Urothelium cell line (cell line): ENCODE results near the gene ZNF689.
"Not testable (repeated sequence)": the region's sequence is repeated elsewhere in the genome, so short reads cannot be mapped to it uniquely, and the experiment has no call there.

Source experiments
- DNase-seq: peaks from one replicate; pipeline ENCODE4 v3.0.0; 2011; ENCODE audit warnings: low spot score, mixed read lengths
- FAIRE-seq: peaks from 2 replicates; lab custom pipeline; 2011; peaks lifted over from hg19 to GRCh38; lab: Jason Lieb, UNC

The ZNF689 gene

DNA sequence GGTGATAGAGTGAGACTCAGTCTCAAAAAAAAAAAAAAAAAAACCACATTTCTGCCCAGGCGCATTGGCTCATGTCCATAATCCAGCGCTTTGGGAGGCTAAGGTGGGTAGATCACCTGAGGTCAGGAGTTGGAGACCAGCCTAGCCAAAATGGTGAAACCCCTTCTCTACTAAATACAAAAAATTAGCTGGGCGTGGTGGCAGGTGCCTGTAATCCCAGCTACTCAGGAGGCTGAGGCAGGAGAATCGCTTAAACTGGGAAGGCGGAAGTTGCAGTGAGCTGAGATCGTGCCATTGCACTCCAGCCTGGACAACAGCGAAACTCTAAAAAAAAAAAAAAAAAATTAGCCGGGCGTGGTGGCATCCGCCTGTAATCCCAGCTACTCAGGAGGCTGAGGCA, 26.9 kb upstream of the ZNF689 start:
- not testable (repeated sequence) for FAIRE-seq, DNase-seq

- FAIRE-seq (no peak), DNase-seq (no peak)
Observed at GRCh38 chr16:30636599-30636998, 26.4 kb upstream of the ZNF689 start.

- DNase-seq (no peak), FAIRE-seq (no peak)
Observed at GRCh38 chr16:30633526-30633925, 23.3 kb upstream of the ZNF689 start.

DNA sequence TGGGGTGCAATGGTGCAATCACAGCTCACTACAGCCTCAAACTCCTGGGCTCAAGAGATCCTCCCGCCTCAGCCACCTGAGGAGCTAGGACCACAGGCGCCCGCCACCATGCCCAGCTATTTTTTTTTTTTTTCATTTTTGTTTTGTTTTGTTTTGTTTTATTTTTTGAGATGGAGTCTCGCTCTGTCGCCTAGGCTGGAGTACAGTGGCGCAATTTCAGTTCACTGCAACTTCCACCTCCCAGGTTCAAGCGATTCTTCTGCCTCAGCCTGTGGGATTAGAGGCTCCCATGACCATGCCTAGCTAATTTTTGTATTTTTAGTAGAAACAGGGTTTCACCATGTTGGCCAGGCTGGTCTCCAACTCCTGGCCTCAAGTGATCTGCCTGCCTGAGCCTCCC, 22.3 kb upstream of the ZNF689 start:
- not testable (repeated sequence) for DNase-seq, FAIRE-seq

DNA sequence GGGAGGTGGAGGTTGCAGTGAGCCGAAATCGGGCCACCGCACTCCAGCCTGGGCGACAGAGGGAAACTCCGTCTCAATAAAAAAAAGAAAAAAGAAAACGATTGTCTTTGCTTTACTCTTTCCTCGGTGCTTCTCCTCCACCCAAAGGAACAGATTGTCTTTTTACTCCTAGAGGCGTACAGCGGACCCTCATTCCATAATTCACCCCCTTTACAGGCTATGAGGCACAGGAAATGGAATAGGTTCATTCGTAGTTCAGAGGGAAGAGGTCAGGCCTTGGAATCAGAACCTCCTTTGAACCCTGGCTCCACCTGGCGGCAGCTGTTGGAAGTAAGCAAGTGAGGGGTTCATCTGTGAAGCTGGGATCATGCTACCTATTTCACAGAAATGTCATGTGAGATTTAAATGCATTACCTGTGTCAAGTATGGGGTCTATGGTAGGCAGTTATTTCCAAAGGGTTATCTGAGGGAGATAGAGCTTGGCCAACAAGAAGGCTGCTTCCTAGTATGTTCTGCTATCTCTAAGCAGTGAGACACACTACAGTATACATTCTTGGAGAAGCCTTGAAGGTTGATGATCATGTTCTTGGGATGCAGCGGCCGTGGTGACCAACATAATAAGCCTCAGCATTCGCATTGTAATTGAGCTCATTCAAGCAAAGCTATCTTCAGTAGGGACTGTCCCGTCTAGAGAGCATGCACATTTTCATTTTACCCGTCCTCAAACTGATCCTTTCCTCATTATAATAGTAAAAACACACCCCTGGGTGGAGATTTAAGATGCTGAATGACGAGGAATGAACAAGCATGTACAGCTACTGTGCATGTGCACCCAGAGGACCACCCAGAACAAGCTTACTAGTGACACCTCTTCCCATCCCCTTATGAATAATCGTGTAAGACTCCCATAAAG, 18.7 kb upstream of the ZNF689 start:
- FAIRE-seq (no peak), DNase-seq (peak; percentile 69)

DNA sequence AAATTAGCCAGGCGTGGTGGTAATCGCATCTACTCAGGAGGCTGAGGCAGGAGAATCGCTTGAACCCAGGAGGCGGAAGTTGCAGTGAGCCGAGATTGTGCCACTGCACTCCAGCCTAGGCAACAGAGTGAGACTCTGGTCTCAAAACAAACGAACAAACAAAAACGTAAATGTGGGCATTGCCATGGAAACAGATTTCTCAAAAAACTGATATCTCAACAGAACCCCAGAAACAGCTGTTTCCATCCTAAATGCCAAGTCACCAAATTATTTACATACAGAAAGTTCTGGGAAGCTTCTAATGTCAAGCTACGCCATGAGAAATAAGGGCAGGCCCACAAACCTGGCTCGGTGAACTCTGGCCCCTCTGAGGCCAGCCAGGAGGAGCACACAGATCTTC, 16.0 kb upstream of the ZNF689 start:
- FAIRE-seq: no peak
- DNase-seq: no peak

DNA sequence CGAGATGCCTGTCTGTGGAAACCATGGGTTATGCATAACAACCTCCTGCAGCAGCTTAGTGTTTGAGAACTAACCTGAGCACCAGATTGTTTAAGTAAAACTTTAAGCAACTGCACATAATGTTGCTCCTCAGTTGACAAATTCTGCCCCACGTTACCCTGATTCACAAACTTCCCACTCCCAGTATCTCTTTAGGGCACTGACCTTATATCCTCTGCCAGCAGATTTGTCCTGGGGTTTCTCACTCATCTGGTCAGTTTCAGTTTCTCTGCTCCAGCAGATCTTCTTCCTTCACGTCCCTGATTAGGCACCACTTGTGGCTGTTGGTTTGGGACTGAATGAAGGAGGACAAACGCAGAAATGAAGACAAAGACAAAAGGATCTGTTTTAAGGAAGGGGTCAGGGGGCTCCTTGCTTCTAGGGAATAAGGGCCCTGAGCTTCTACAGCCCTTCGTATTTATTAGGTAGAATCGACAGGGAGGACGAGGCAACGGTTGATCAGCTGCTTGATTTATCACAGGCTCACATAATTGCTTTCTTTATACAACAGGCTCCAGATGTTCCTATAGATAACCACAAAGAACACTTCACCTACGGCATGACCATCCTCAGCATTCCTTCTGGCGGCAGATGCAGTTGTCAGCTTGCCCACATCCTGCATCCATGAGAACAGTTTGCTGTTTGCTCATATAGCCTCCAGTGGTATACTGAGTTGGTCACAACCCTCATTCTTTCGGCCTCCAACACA, 13.5 kb upstream of the ZNF689 start:
- no peak for FAIRE-seq

GRCh38 chr16:30622455-30623032, 12.4 kb upstream of the ZNF689 start:
- DNase-seq: no peak
- no peak for FAIRE-seq

More for the DNA sequence above, 13.5 kb upstream of the ZNF689 start:
- DNase-seq: no peak

DNA sequence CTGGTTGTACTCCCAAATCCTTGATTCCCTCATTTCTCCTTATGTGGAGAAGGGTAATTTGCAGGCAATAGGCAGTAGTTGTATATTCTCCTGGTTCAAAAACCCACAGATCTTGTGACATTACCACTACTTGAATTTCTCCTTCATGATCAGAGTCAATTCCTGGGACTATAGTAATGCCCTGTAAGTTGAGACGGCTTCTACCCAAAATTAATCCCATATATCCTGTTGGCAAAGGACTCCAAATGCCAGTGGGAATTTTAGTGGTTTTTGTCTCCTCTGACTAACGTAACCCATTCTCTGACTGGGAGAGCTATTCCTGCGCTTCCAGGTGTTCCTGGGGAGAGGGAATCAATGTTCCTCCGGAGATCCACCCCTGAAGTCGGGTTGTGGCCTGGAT, 11.6 kb upstream of the ZNF689 start:
- FAIRE-seq: no peak
- no peak for DNase-seq

GRCh38 chr16:30620169-30620568, 10.0 kb upstream of the ZNF689 start:
- no peak for DNase-seq

GRCh38 chr16:30619638-30620037, 9.4 kb upstream of the ZNF689 start:
- FAIRE-seq (no peak), DNase-seq (no peak)

More at GRCh38 chr16:30620169-30620568, 10.0 kb upstream of the ZNF689 start:
- no peak for FAIRE-seq

GRCh38 chr16:30619202-30619601, 9.0 kb upstream of the ZNF689 start:
- DNase-seq (no peak), FAIRE-seq (no peak)

DNA sequence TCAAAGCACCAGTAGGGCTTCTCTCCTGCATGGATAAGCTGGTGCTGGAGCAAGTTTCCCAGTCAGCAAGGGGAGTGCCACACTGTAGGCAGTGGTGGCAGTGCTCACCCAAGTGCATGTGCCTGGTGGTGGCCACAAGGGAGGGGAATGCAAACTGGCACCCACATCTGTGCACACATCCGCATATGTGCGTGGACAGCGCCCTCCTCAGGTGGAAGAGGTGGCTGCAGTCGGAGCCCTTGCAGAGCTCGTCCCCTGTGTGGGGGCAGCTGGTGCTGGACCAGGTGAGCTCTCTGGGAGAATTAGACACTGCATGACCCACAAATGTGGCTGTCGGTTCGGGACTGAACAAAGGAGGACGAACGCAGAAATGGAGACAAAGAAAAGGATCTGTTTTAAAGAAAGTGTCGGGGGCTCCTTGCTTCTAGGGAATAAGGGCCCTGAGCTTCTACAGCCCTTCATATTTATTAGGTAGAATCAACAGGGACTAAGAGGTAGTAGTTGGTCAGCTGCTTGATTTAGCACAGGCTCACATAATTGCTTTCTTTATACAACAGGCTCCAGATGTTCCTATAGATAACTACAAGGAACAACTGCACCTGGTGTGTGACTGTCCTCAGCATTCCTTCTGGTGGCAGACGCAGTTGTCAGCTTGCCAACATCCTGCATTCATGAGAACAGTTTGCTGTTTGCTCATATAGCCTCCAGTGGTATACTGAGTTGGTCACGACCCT, 5.3 kb upstream of the ZNF689 start:
- peak; percentile 28 for DNase-seq
- no peak for FAIRE-seq

DNA sequence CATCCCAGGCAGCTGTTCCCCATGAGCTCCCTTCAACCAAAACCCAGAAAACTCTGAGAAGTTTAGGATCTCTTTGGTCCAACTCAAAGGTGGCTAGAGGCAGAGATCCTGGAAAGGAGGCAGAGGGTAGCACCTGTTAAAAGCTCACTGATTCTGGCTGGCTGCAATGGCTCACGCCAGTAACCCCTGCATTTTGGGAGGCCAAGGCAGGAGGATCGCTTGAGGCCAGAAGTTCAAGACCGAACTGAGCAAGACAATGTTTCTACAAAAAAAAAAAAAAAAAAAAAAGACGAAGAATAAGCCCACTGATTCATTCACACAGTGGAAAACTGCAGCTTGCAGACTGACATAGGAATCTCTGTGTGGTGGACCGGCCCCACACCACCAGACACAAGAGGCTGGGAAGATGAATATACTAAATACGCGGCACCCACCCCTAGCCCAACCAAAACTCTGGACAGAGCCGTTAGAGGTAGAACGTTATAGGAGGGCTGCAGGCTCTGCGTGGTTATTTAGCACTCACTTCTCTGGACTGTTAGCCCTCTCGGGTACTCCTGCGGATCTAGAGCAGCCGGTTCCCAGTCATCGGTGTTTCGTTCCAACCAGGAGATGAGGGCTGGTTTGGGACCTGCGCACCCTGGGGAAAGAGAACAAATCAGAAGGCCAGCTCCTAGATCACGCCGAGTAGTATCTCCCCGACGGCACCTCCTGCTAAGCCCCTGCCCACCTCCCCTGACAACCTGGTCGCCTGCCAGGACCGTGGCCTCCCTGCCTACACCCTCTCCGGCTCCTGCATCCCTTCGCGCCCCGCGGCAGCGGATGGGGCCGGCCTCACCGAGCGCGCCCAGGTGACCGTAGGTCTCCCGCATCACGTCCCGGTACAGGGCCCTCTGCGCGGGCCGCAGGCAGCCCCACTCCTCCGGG, 925 bp downstream of the ZNF689 start:
- no peak for FAIRE-seq
- DNase-seq: peak; percentile 45

- no peak for DNase-seq
- FAIRE-seq: no peak
Observed at GRCh38 chr16:30606004-30606403, 4.2 kb downstream of the ZNF689 start.

DNA sequence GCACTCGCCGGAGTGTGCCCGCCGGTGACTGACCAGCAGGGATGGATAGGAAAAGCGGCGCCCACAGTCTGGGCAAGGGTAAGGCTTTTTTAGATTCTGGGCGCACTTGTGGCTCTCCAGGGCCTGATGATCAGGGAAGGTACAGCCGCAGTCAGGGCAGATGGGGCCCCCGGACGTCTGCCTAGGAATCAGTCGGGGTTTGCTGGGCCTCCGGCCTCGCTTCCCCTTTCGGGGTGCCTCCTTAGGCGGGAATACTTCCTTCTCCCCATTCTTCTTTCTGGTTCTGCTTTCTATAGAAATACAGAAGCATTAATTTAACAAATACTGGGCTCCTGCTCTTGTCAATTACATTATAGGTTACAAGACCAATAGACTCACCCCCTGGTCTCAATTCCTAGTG, 5.0 kb downstream of the ZNF689 start:
- FAIRE-seq (no peak), DNase-seq (no peak)

DNA sequence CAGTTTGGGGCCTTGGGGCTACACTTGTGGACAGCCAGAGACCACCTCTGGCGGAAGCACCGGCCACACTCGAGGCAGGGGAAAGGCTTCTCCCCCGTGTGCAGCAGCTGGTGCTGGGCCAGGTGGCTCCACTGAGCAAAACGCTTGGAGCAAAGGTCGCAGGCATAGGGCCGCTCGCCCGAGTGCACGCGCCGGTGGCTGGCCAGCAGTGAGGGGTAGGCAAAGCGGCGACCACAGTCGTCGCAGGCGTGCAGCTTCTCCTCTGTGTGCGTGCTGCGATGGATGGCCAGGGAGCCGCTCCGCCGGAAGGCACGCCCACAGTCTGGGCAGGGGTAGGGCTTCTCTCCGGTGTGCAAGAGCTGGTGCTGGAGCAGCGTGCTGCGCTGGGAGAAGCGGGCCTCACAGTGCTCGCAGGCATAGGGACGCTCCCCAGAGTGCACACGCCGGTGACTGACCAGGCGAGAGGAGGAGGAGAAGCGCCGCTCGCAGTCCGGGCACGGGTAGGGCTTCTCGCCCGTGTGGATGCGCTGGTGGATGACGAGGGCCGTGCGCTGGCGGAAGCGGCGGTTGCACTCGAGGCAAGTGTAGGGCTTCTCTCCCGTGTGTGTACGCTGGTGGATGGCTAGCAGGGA, 5.8 kb downstream of the ZNF689 start:
- no peak for FAIRE-seq

GRCh38 chr16:30603945-30604315, 6.3 kb downstream of the ZNF689 start:
- no peak for FAIRE-seq
- no peak for DNase-seq

More for the DNA sequence above, 5.8 kb downstream of the ZNF689 start:
- no peak for DNase-seq

DNA sequence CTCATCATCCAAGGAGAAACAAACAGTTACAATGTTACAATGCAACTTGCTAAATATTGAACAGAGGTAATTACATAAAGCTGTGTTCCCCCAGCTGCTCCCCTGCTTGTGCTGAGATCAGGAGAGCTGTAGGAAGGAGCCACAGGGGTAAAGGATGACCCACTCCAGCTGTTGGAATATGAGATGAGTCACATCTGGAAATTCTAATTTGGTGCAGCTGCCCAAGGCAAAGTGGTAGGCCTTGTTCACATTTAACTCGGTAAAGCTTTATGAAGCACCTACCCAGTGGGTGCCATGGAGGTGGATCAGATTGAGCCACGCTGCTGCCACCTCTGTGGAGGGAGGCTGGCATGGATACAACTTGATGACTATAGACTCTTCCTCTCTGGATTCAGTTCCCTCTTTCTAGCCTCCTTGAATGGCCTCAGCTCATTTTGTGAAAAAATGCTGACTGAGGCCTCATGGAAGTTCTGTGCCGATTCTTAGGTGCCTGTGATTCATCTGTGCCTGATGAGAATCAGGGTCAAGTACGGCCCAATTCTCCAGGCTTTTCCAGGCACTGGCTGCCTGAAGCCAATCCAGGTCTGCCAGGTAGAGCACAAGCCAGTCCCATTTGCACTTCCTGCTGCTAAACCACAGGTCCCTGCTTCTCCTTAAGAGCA, 7.4 kb downstream of the ZNF689 start:
- no peak for FAIRE-seq
- no peak for DNase-seq
